Thyroid gland (tissue), 4 donors: Measurements from ENCODE around the gene HSD17B11. TPM values are rescaled to one million over a fixed set of nuclear protein-coding genes. Genes with fewer than 3 reads are reported as not detected.
"Not testable (repeated sequence)": the region's sequence is repeated elsewhere in the genome, so short reads cannot be mapped to it uniquely, and the experiment has no call there.

ENCODE experiments used
- DNase-seq, 2 donors: peaks; one replicate each; pipeline ENCODE4 v3.0.0-alpha.2; 2019
- H3K27ac ChIP-seq, 3 donors: fragments of 200-600 bp; sonication (generic); 1 replicate in 2 of 3; 2 replicates in 1 of 3; pipeline ENCODE4 v1.5.1; 2016 to 2019; ENCODE audit warnings: mild to moderate bottlenecking in 1 of 3, moderate library complexity in 1 of 3
- H3K27me3 ChIP-seq: fragments of 200-600 bp; sonication (generic); one replicate; pipeline ENCODE4 v1.5.1; 2019
- H3K36me3 ChIP-seq, 2 donors: fragments of 200-600 bp; sonication (generic); one replicate each; pipeline ENCODE4 v1.5.1; 2016 to 2019
- H3K4me1 ChIP-seq, 2 donors: fragments of 200-600 bp; sonication (generic); one replicate each; pipeline ENCODE4 v1.5.1; 2017 to 2019
- H3K4me3 ChIP-seq, 3 donors: fragments of 200-600 bp; sonication (generic); replicated peaks in 1 of 3; 1 replicate in 2 of 3; 2 replicates in 1 of 3; pipeline ENCODE4 v1.5.1; 2016; ENCODE audit warnings: mild to moderate bottlenecking in 1 of 3
- H3K9me3 ChIP-seq: fragments of 200-600 bp; sonication (generic); one replicate; pipeline ENCODE4 v1.5.1; 2017
- CTCF ChIP-seq, 6 experiments: fragments of 200-600 bp in 3 of 6; fragments of 450-650 bp in 3 of 6; sonication (generic) in 3 of 6; IDR thresholded peaks; one replicate each; pipeline ENCODE4 v1.5.1; 2016 to 2019; ENCODE audit warnings: antibody characterized with exemption in 6 of 6, mild to moderate bottlenecking in 2 of 6, inconsistent platforms in 1 of 6, moderate library complexity in 1 of 6
- POLR2A ChIP-seq, 2 donors: fragments of 450-650 bp; IDR thresholded peaks; one replicate each; pipeline ENCODE4 v1.6.1; 2017; ENCODE audit warnings: antibody characterized with exemption in 2 of 2, mild to moderate bottlenecking in 2 of 2, moderate library complexity in 1 of 2
- WGBS, 2 donors: methylation state at CpG; one replicate each; pipeline ENCODE4 v1.1.5; 2017; 5-methylcytosine and 5-hydroxymethylcytosine counted together
- intact Hi-C: fragments of 100-400 bp; cut with DNase I; formaldehyde crosslinking; loops from one replicate; pipeline ENCODE4 v1.15.1; 2023
- total RNA-seq, 4 donors: library from RNA; depleted of rRNA; stranded (reverse); fragments of >200 nt; gene quantifications; one replicate each; pipeline ENCODE4 v1.2.3, GENCODE V29; 2016

The HSD17B11 gene
- total RNA-seq, 4 donors from 2014 or later = 23.4 to 147 (median 61.8) TPM

GRCh38 chr4:87405211-87405820 lies 14.3 kb upstream of the HSD17B11 start:
- Histone ChIP-seq H3K36me3 (no peaks in the 10 kb centered on the region), H3K4me3 (no peak overlapping the region), H3K27me3 (no peaks in the 10 kb centered on the region), H3K27ac (no peak overlapping the region), H3K4me1 (no peaks in the 10 kb centered on the region), H3K9me3 (no peaks in the 10 kb centered on the region)
- intact Hi-C loops = no loop called here
- DNase-seq = no peak
- TF ChIP-seq POLR2A (IDR thresholded peaks at IDR 0.05) = no peak
- TF ChIP-seq CTCF (IDR thresholded peaks at IDR 0.05) = no peak
- WGBS, 2 donors = 86 to 88% methylated on average over 5 of the region's 5 CpGs

GRCh38 chr4:87403732-87404131 lies 12.7 kb upstream of the HSD17B11 start:
- 81 to 86% methylated on average over 1 of the region's 1 CpG for WGBS, 2 donors
- H3K4me1 ChIP-seq, intact Hi-C loops, H3K27me3 ChIP-seq, H3K36me3 ChIP-seq, H3K27ac ChIP-seq, H3K9me3 ChIP-seq, DNase-seq, H3K4me3 ChIP-seq: not testable (repeated sequence)

- DNase-seq = no peak
- H3K27me3 ChIP-seq = no peaks in the 10 kb centered on the region
- H3K4me3 ChIP-seq = no peak overlapping the region
- no peaks in the 10 kb centered on the region for H3K9me3 ChIP-seq
- WGBS, 2 donors = 75 to 92% methylated on average over 1 of the region's 1 CpG
- TF ChIP-seq CTCF (IDR thresholded peaks at IDR 0.05) (no peak), POLR2A (IDR thresholded peaks at IDR 0.05) (no peak)
- no peaks in the 10 kb centered on the region for H3K4me1 ChIP-seq
- intact Hi-C loops = no loop called here
- no peaks in the 10 kb centered on the region for H3K36me3 ChIP-seq
- H3K27ac ChIP-seq = no peak overlapping the region
Observed at GRCh38 chr4:87399954-87400353, 9.0 kb upstream of the HSD17B11 start.

GRCh38 chr4:87399148-87399547 lies 8.2 kb upstream of the HSD17B11 start:
- Histone ChIP-seq H3K27me3 (no peaks in the 10 kb centered on the region), H3K27ac (no peak overlapping the region), H3K36me3 (no peaks in the 10 kb centered on the region), H3K4me1 (no peaks in the 10 kb centered on the region), H3K9me3 (no peaks in the 10 kb centered on the region), H3K4me3 (no peak overlapping the region)
- TF ChIP-seq CTCF (IDR thresholded peaks at IDR 0.05) = no peak
- TF ChIP-seq POLR2A (IDR thresholded peaks at IDR 0.05) = no peak
- intact Hi-C loops = no loop called here
- DNase-seq = peak; percentile 8 to 9
- 84 to 91% methylated on average over 2 of the region's 3 CpGs for WGBS, 2 donors

GRCh38 chr4:87395851-87396250 lies 4.9 kb upstream of the HSD17B11 start:
- 93 to 96% methylated on average over 12 to 13 of the region's 20 CpGs for WGBS, 2 donors
- DNase-seq, intact Hi-C loops, H3K4me3 ChIP-seq, H3K27me3 ChIP-seq, H3K9me3 ChIP-seq, H3K4me1 ChIP-seq, H3K27ac ChIP-seq, H3K36me3 ChIP-seq: not testable (repeated sequence)

GRCh38 chr4:87395073-87395472 lies 4.1 kb upstream of the HSD17B11 start:
- H3K4me3 ChIP-seq, H3K27ac ChIP-seq, DNase-seq, H3K4me1 ChIP-seq, H3K36me3 ChIP-seq, H3K9me3 ChIP-seq, H3K27me3 ChIP-seq, intact Hi-C loops: not testable (repeated sequence)
- WGBS, 2 donors = 87 to 91% methylated on average over 23 of the region's 23 CpGs

GRCh38 chr4:87392183-87392582 lies 1.2 kb upstream of the HSD17B11 start:
- no peak overlapping the region for H3K4me3 ChIP-seq
- no peak for DNase-seq
- TF ChIP-seq CTCF (IDR thresholded peaks at IDR 0.05) = no peak
- no peak for TF ChIP-seq POLR2A (IDR thresholded peaks at IDR 0.05)
- peaks cover 0 to 8% of the 10 kb centered on the region in 2 donors for H3K4me1 ChIP-seq
- 93% methylated on average over 3 of the region's 3 CpGs for WGBS, 2 donors
- no peaks in the 10 kb centered on the region for H3K27me3 ChIP-seq
- intact Hi-C loops = no loop called here
- H3K36me3 ChIP-seq = no peaks in the 10 kb centered on the region
- H3K27ac ChIP-seq = no peak overlapping the region
- H3K9me3 ChIP-seq = no peaks in the 10 kb centered on the region
